Right lobe of liver (tissue), 4 donors: ENCODE results near the gene AHSP.
"Not testable (repeated sequence)": the region's sequence is repeated elsewhere in the genome, so short reads cannot be mapped to it uniquely, and the experiment has no call there.

Source experiments
- CTCF ChIP-seq, 4 donors: fragments of 200-600 bp in 3 of 4; fragments of 450-650 bp in 1 of 4; IDR thresholded peaks; one replicate each; pipeline versions ENCODE4 v1.5.1 to v1.8.0; 2016 to 2022; ENCODE audit warnings: antibody characterized with exemption in 4 of 4, mild to moderate bottlenecking in 2 of 4
- POLR2A ChIP-seq: fragments of 450-650 bp; IDR thresholded peaks from one replicate; pipeline ENCODE4 v1.6.1; 2017; ENCODE audit warnings: antibody characterized with exemption, mild to moderate bottlenecking
- donor health status: DM: no; HTN: no; CAD: no.
- donor health status: DM: no; HTN: no; CAD: no.
- donor health status: DM: no; HTN: yes; CAD: no.

- not testable (repeated sequence) for TF ChIP-seq CTCF (IDR thresholded peaks at IDR 0.05); POLR2A
These were observed 43.7 kb upstream of the AHSP start for GRCh38 chr16:31484048-31484447.
